NCI-H526 (cell line): ENCODE measurements around the gene CCDC74A.
"Not testable (repeated sequence)": the region's sequence is repeated elsewhere in the genome, so short reads cannot be mapped to it uniquely, and the experiment has no call there.

Source experiments
- DNase-seq, 2 experiments: peaks; one replicate each; lab custom pipeline; 2025; lab: John Stamatoyannopoulos, UW

The CCDC74A gene

DNA sequence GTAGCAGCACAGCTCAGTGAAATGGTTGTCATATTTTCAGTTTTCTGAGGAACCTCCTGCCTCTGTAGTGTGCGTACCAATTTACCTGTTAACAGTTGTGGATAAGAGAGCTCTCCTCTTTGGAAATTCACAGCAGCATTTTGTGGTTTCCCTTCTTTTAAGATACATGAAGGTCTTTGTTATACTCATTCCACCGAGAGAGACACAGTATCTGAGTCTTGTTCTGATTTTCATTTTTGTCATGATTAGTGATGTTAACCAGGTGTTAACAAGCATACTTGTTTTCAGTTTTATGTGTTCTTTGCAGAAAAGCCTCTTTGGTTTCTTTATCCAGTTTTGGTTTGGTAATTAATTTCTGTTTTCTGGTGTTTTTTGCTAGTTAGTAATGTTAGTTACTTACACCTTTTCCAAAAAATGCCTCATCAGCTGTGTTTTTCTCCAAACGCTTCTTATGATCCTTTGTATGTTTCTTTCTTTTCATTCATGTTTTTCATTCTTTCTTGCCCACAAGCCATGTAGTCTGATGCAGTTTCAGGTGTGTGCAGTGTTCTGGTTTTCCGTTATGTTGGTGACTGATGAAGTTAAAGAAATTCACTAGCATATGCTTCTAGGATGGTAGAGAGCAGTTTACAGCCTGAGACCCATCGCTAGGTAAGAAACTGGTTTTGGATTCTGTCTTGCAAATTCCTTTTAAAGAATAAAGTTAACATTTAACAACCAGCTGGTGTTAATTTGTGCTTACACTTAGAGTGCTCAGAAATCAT lies 30.1 kb downstream of the CCDC74A start:
- no peak for DNase-seq

DNA sequence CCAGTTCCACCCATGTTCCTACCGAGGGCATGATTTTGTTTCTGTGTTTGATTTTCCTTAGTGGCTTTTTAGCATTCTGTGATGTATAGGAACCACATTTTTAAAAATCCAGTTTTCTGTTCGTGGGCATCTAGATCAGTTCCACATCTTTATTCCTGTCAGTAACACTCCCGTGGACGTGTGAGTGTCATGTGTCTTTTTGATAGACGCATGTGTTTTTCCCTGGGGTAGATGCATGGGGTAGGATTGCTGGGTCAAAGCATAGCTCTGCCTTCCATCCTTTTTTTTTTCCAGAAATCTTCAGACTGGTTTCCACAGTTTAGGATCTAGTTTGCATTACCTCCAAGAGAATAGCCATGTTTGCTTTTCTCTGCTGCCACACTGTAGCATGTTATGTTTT lies 38.7 kb downstream of the CCDC74A start:
- DNase-seq: no peak

DNA sequence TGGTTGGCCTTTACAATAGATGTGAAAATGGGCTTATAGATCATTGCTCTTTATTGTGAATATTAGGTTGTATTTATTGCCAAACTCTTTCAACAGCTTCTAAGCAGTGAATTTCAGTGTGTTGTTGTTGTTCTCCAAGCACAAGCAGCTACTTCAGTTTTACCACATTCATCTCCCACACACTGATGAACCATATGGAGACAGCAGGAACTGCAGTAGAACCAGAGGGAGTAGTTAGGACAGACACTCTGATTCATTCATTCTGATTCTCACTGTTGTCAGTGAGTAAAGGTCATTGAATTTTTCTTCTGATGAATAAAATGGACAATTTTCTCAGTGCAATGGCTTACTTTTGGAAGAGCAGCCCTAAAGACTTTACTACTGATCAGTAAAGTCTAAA lies 40.2 kb downstream of the CCDC74A start:
- DNase-seq: no peak

DNA sequence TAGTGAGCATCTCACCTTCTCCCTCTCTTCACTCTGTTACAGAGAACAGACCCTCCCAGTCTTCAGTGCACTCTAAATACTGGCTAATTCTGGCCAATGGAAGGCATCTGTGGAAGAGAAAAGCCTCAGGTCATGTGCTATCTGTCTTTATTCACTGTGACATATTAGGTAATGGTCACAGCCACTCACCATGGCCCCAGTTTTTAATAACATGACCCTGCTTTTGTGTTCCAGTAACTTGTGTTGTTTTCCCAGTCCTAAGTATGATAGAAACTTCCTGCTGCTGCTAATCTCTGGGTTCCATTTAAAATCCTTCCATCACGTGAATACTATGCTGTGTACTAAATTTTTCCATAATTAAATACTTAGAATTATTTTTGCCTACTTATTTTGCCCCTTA lies 40.7 kb downstream of the CCDC74A start:
- DNase-seq: not testable (repeated sequence)

DNA sequence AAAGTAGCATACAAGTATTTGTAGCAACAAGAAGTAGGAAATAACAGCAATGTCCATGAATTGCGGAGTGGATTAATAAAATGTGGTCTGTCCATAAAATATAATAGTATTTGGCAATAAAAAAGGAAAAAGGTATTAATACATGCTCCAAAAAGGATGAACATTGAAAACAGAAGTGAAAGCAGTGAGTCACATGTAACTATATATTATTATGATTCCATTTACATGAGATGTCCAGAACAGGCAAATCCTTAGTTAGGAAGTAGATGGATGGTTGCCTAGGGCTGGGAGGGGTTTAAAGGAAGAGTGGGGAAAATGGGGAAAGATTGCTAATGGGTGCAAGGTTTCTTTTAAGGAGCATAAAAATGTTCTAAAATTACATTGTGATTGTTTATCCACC lies 44.5 kb downstream of the CCDC74A start:
- DNase-seq: no peak

DNA sequence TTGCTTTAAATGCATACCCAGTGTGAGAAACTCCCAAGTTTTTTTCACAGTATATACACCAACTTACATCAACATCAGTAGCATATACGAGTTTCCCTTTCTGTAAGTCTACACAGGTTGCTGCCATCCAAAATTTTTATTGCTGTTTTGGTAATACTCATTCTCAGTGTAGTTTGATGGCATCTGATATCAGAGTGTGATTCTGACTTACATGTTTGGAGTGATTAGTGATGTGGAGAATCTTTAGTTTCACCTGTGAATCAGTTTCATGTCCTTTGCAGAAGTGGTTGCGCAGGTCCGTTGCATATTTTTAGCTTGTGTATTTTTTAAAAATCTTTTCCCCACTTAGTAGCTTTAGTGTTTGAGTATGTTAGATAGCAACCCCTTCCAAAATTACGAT lies 50.1 kb downstream of the CCDC74A start:
- DNase-seq: no peak

DNA sequence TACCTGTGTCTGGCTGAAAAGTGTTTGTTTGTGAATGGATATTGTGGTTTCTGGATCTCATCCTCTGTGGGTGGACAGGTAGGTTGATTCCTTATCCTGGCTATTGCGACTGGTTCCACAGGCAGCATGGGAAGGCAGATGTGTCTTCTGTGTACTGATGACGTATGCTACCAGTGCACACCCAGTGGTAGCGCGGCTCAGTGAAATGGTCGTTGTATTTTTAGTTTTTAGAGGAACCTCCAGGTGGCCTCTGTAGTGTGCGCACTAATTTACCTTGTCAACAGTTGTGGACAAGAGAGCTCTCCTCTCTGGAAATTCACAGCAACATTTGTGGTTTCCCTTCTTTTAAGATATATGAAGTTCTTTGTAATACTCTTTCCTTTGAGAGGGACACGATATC lies 52.5 kb downstream of the CCDC74A start:
- no peak for DNase-seq
